HEK293T (cell line): ENCODE data around the gene IL1F10.
"Not testable (repeated sequence)": the region's sequence is repeated elsewhere in the genome, so short reads cannot be mapped to it uniquely, and the experiment has no call there.

ENCODE experiments used
- CTCF ChIA-PET: fragments of 350-600 bp; formaldehyde crosslinking; extraction: SDS; loops from one replicate; lab custom pipeline; 2021; ENCODE audit warnings: antibody characterized with exemption, inconsistent platforms; lab: Yijun Ruan, JAX
- POLR2A ChIA-PET: fragments of 350-600 bp; formaldehyde crosslinking; extraction: SDS; loops from one replicate; lab custom pipeline; 2020; ENCODE audit warnings: antibody characterized with exemption, inconsistent platforms; lab: Yijun Ruan, JAX
- DNase-seq: peaks from one replicate; pipeline ENCODE4 v3.0.0; 2012; ENCODE audit warnings: mixed read lengths; ENCODE audit errors: extremely low spot score
- ARNT ChIP-seq: fragments of 450-650 bp; IDR thresholded peaks from 2 replicates; pipeline ENCODE4 v1.6.1; 2017; ENCODE audit warnings: mild to moderate bottlenecking
- BHLHE40 ChIP-seq: fragments of 450-650 bp; IDR thresholded peaks from 2 replicates; pipeline ENCODE4 v1.6.1; 2016; ENCODE audit warnings: mild to moderate bottlenecking, moderate library complexity, borderline replicate concordance
- CTBP1 ChIP-seq: fragments of 450-650 bp; IDR thresholded peaks from 2 replicates; pipeline ENCODE4 v1.6.1; 2016; ENCODE audit warnings: borderline replicate concordance
- ELF4 ChIP-seq: fragments of 450-650 bp; IDR thresholded peaks from 2 replicates; pipeline ENCODE4 v1.6.1; 2017; ENCODE audit warnings: antibody characterized with exemption
- FOXA1 ChIP-seq: fragments of 450-650 bp; IDR thresholded peaks from 2 replicates; pipeline ENCODE4 v1.6.1; 2016; ENCODE audit warnings: mild to moderate bottlenecking
- FOXK2 ChIP-seq: fragments of 450-650 bp; IDR thresholded peaks from 2 replicates; pipeline ENCODE4 v1.6.1; 2016; ENCODE audit warnings: mild to moderate bottlenecking
- FOXM1 ChIP-seq: fragments of 450-650 bp; IDR thresholded peaks from 2 replicates; pipeline ENCODE4 v1.6.1; 2017; ENCODE audit warnings: mild to moderate bottlenecking, borderline replicate concordance
- HDGF ChIP-seq: fragments of 450-650 bp; IDR thresholded peaks from 2 replicates; pipeline ENCODE4 v1.6.1; 2017; ENCODE audit warnings: antibody characterized with exemption, borderline replicate concordance
- L3MBTL2 ChIP-seq: fragments of 450-650 bp; conservative IDR thresholded peaks from 2 replicates; pipeline ENCODE4 v1.6.1; 2016; ENCODE audit warnings: mild to moderate bottlenecking
- LEF1 ChIP-seq: fragments of 450-650 bp; IDR thresholded peaks from 2 replicates; pipeline ENCODE4 v1.6.1; 2017; ENCODE audit warnings: mild to moderate bottlenecking, borderline replicate concordance
- NFRKB ChIP-seq: fragments of 450-650 bp; IDR thresholded peaks from 2 replicates; pipeline ENCODE4 v1.6.1; 2016; ENCODE audit warnings: mild to moderate bottlenecking, moderate library complexity
- PKNOX1 ChIP-seq: fragments of 450-650 bp; IDR thresholded peaks from 2 replicates; pipeline ENCODE4 v1.6.1; 2016
- SP1 ChIP-seq: fragments of 450-650 bp; IDR thresholded peaks from 2 replicates; pipeline ENCODE4 v1.6.1; 2017
- SUZ12 ChIP-seq: fragments of 450-650 bp; IDR thresholded peaks from 2 replicates; pipeline ENCODE4 v1.6.1; 2016; ENCODE audit warnings: mild to moderate bottlenecking
- TARDBP ChIP-seq: fragments of 450-650 bp; IDR thresholded peaks from 2 replicates; pipeline ENCODE4 v1.6.1; 2016
- ZNF384 ChIP-seq: fragments of 450-650 bp; IDR thresholded peaks from 2 replicates; pipeline ENCODE4 v1.6.1; 2016

IL1F10 gene

GRCh38 chr2:113091231-113091896 lies 23.6 kb downstream of the IL1F10 start:
- ChIA-PET CTCF (interaction anchor here (0.6 kb wide), 1 partner anchor 180 kb away, joined by 3 read pairs; no protein-coding TSS in a partner anchor), POLR2A (no interaction called here)

GRCh38 chr2:113092864-113093612 lies 25.3 kb downstream of the IL1F10 start:
- TF ChIP-seq ELF4 (no peak), FOXM1 (no peak), FOXK2 (no peak), BHLHE40 (no peak), LEF1 (no peak), ARNT (no peak), FOXA1 (no peak), SP1 (no peak), L3MBTL2 (no peak), HDGF (no peak), SUZ12 (no peak), NFRKB (no peak), CTBP1 (no peak), ZNF384 (no peak), PKNOX1 (no peak)
- ChIA-PET CTCF (no interaction called here), POLR2A (no interaction called here)
- DNase-seq = no peak

More at GRCh38 chr2:113091231-113091896, 23.6 kb downstream of the IL1F10 start:
- TF ChIP-seq ZNF384 (no peak), HDGF (no peak), CTBP1 (no peak), FOXA1 (no peak), TARDBP (no peak), FOXK2 (no peak), L3MBTL2 (no peak), SUZ12 (no peak)
- no peak for DNase-seq

GRCh38 chr2:113093613-113093977 lies 25.8 kb downstream of the IL1F10 start:
- no peak for DNase-seq
- CTCF ChIA-PET = no interaction called here
- TF ChIP-seq BHLHE40 (no peak), ARNT (no peak), L3MBTL2 (no peak), CTBP1 (no peak), HDGF (no peak), FOXK2 (no peak), FOXA1 (no peak)
- POLR2A ChIA-PET = no interaction called here

- CTCF ChIA-PET, POLR2A ChIA-PET, DNase-seq: not testable (repeated sequence)
These were observed 28.5 kb downstream of the IL1F10 start for GRCh38 chr2:113096306-113096705.

GRCh38 chr2:113096842-113097618 lies 29.3 kb downstream of the IL1F10 start:
- POLR2A ChIA-PET, DNase-seq: not testable (repeated sequence)
- CTCF ChIA-PET = interaction anchor here (0.6 to 1.1 kb wide), 2 partner anchors 16 to 18 kb away, joined by 3 read pairs; no protein-coding TSS in a partner anchor

- POLR2A ChIA-PET = no interaction called here
- no peak for TF ChIP-seq SUZ12
- TF ChIP-seq TARDBP = no peak
- no peak for TF ChIP-seq ARNT
- TF ChIP-seq SP1 = no peak
- TF ChIP-seq LEF1 = no peak
- no peak for TF ChIP-seq L3MBTL2
- no peak for TF ChIP-seq NFRKB
- TF ChIP-seq ZNF384 = no peak
- no peak for TF ChIP-seq FOXA1
- no peak for DNase-seq
- CTCF ChIA-PET = interaction anchor here (0.6 to 1.1 kb wide), 2 partner anchors 17 to 19 kb away, joined by 3 read pairs; no protein-coding TSS in a partner anchor
These were observed 30.3 kb downstream of the IL1F10 start for GRCh38 chr2:113098041-113098440.

DNA sequence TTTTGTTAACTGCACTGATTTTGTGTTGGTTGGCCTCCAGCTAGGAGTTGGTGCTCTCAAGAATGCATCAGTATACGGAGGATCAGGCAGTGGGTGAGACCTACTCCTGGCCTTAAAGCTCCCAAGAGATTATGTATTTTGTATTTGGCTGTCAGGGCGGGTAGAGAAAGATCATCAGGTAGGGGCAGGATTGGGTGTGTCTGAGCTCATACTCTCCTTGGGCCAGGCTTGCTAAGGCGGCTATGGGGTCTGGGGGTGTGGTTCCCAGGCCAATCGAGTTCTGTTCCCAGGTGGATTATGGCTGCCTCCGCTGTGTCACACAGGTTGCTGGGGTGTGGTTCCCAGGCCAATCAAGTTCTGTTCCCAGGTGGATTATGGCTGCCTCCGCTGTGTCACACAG lies 30.8 kb downstream of the IL1F10 start:
- no peak for DNase-seq
- ChIA-PET CTCF (interaction anchor here (1.1 kb wide), 1 partner anchor 18 kb away, joined by 3 read pairs; no protein-coding TSS in a partner anchor), POLR2A (no interaction called here)
- TF ChIP-seq PKNOX1 = no peak
- no peak for TF ChIP-seq BHLHE40
- no peak for TF ChIP-seq FOXK2
- no peak for TF ChIP-seq NFRKB
- TF ChIP-seq HDGF = no peak
- TF ChIP-seq CTBP1 = no peak
- TF ChIP-seq ZNF384 = no peak
- no peak for TF ChIP-seq L3MBTL2
- TF ChIP-seq FOXM1 = no peak
- no peak for TF ChIP-seq LEF1
- no peak for TF ChIP-seq ARNT
- TF ChIP-seq FOXA1 = no peak
- no peak for TF ChIP-seq ELF4
- TF ChIP-seq TARDBP = no peak
- TF ChIP-seq SP1 = no peak
- no peak for TF ChIP-seq SUZ12
